Activated B cell treated with CpG ODN at 0.5 μM for 24 hours (primary cell): Measurements from ENCODE around the gene PTPN1. TPM values are rescaled to one million over a fixed set of nuclear protein-coding genes. Genes with fewer than 3 reads are reported as not detected.

Source experiments
- ATAC-seq: fragments of 200-7000 bp; cut with Tn5 transposase; one replicate; pipeline ENCODE4 v1.10.0; 2021; ENCODE audit warnings: low read depth, mild to moderate bottlenecking, moderate library complexity
- CTCF ChIA-PET: fragments of 350-600 bp; sonication (Branson Sonifier 250); formaldehyde crosslinking; loops from one replicate; lab custom pipeline; 2021; ENCODE audit warnings: antibody characterized with exemption; lab: Charles Lee
- POLR2A ChIA-PET: fragments of 350-600 bp; sonication (Branson Sonifier 250); formaldehyde crosslinking; loops from one replicate; lab custom pipeline; 2021; ENCODE audit warnings: antibody characterized with exemption; lab: Charles Lee
- DNase-seq: peaks from one replicate; pipeline ENCODE4 v3.0.0; 2022
- H3K27ac Mint-ChIP-seq: one replicate; pipeline ENCODE4 v1.8.0; 2020; ENCODE audit warnings: mixed read lengths
- H3K27me3 Mint-ChIP-seq: one replicate; pipeline ENCODE4 v1.8.0; 2021; ENCODE audit warnings: mixed read lengths
- H3K36me3 Mint-ChIP-seq: one replicate; pipeline ENCODE4 v1.8.0; 2021; ENCODE audit warnings: low read depth, mixed read lengths
- H3K4me1 Mint-ChIP-seq: one replicate; pipeline ENCODE4 v1.8.0; 2021; ENCODE audit warnings: mixed read lengths
- H3K4me3 Mint-ChIP-seq: one replicate; pipeline ENCODE4 v1.8.0; 2020; ENCODE audit warnings: mild to moderate bottlenecking, mixed read lengths
- H3K9me3 Mint-ChIP-seq: one replicate; pipeline ENCODE4 v1.8.0; 2020; ENCODE audit warnings: mixed read lengths
- CTCF ChIP-seq: fragments of 200-600 bp; IDR thresholded peaks from one replicate; pipeline ENCODE4 v1.8.0; 2022; ENCODE audit warnings: antibody characterized with exemption, mild to moderate bottlenecking
- intact Hi-C: fragments of 100-400 bp; cut with micrococcal nuclease; formaldehyde crosslinking; loops from one replicate; pipeline ENCODE4 v1.15.1; 2024
- total RNA-seq: library from RNA; stranded (reverse); gene quantifications from 2 replicates; pipeline ENCODE4 v1.2.3, GENCODE V29; 2022

The PTPN1 gene
- total RNA-seq, 1 donor from 2014 or later, result 227 TPM

GRCh38 chr20:50526403-50526989 lies 16.3 kb downstream of the PTPN1 start:
- no peak for TF ChIP-seq CTCF
- no peak overlapping the region for H3K4me3 Mint-ChIP-seq
- no peaks in the 10 kb centered on the region for H3K9me3 Mint-ChIP-seq
- peaks cover 34% of the 10 kb centered on the region for H3K4me1 Mint-ChIP-seq
- ChIA-PET POLR2A (interaction anchor here (36.7 to 61.9 kb wide), 2 partner anchors 12 to 23 kb away, joined by 1679 read pairs; partner anchors contain the start of gene PTPN1), CTCF (interaction anchor here (1.2 to 1.3 kb wide), 2 partner anchors 10 to 44 kb away, joined by 3 read pairs; no protein-coding TSS in a partner anchor)
- H3K27me3 Mint-ChIP-seq, result no peaks in the 10 kb centered on the region
- no peak overlapping the region for H3K27ac Mint-ChIP-seq
- H3K36me3 Mint-ChIP-seq, result peaks cover 34% of the 10 kb centered on the region
- intact Hi-C loops, result no loop called here
- DNase-seq (no peak), ATAC-seq (no peak)

GRCh38 chr20:50527068-50527605 lies 17.0 kb downstream of the PTPN1 start:
- no peak for DNase-seq
- no peaks in the 10 kb centered on the region for H3K9me3 Mint-ChIP-seq
- peaks cover 34% of the 10 kb centered on the region for H3K4me1 Mint-ChIP-seq
- intact Hi-C loops, result no loop called here
- CTCF ChIA-PET, result interaction anchor here (0.8 kb wide), 1 partner anchor 34 kb away, joined by 5 read pairs; no protein-coding TSS in a partner anchor
- no peaks in the 10 kb centered on the region for H3K27me3 Mint-ChIP-seq
- H3K27ac Mint-ChIP-seq, result no peak overlapping the region
- no peak overlapping the region for H3K4me3 Mint-ChIP-seq
- no peak for ATAC-seq
- H3K36me3 Mint-ChIP-seq, result peaks cover 33% of the 10 kb centered on the region
- POLR2A ChIA-PET, result interaction anchor here (0.7 to 61.9 kb wide), 3 partner anchors 13 to 62 kb away, joined by 3 to 1679 read pairs (median 1679); partner anchors contain the start of gene PTPN1
- TF ChIP-seq CTCF, result no peak

GRCh38 chr20:50528129-50528528 lies 17.9 kb downstream of the PTPN1 start:
- DNase-seq (no peak), ATAC-seq (no peak)
- peaks cover 31% of the 10 kb centered on the region for H3K36me3 Mint-ChIP-seq
- intact Hi-C loops, result loop anchor here (1.0 kb wide), 1 partner anchor 12 kb away; no protein-coding TSS in a partner anchor
- no peak overlapping the region for H3K27ac Mint-ChIP-seq
- peaks cover 36% of the 10 kb centered on the region for H3K4me1 Mint-ChIP-seq
- no peak overlapping the region for H3K4me3 Mint-ChIP-seq
- POLR2A ChIA-PET, result interaction anchor here (36.7 to 61.9 kb wide), 2 partner anchors 14 to 21 kb away, joined by 1679 read pairs; partner anchors contain the start of gene PTPN1
- H3K27me3 Mint-ChIP-seq, result no peaks in the 10 kb centered on the region
- no peaks in the 10 kb centered on the region for H3K9me3 Mint-ChIP-seq
- CTCF ChIA-PET, result no interaction called here
- TF ChIP-seq CTCF, result no peak

- peaks cover 29% of the 10 kb centered on the region for H3K36me3 Mint-ChIP-seq
Measured at GRCh38 chr20:50528804-50529351, 18.7 kb downstream of the PTPN1 start.

More at GRCh38 chr20:50528804-50529351, 18.7 kb downstream of the PTPN1 start:
- CTCF ChIA-PET, result no interaction called here
- no peaks in the 10 kb centered on the region for H3K27me3 Mint-ChIP-seq
- intact Hi-C loops, result loop anchor here (1.0 kb wide), 2 partner anchors 9 to 13 kb away; no protein-coding TSS in a partner anchor
- peaks cover 36% of the 10 kb centered on the region for H3K4me1 Mint-ChIP-seq
- ATAC-seq (peak; percentile 45), DNase-seq (no peak)
- peak overlapping the region; percentile 63 for H3K4me3 Mint-ChIP-seq
- no peak overlapping the region for H3K27ac Mint-ChIP-seq
- POLR2A ChIA-PET, result interaction anchor here (0.6 to 61.9 kb wide), 3 partner anchors 15 to 63 kb away, joined by 3 to 1679 read pairs (median 1679); partner anchors contain the start of gene PTPN1
- TF ChIP-seq CTCF, result no peak
- H3K9me3 Mint-ChIP-seq, result no peaks in the 10 kb centered on the region
